Testis (tissue), 3 donors: ENCODE measurements around the gene TOX4. TPM values are rescaled to one million over a fixed set of nuclear protein-coding genes. Genes with fewer than 3 reads are reported as not detected.
A peak's percentile ranks its signal among the peaks of the same experiment; 100 is the strongest.

Experiments
- DNase-seq: peaks from one replicate; pipeline ENCODE4 v3.0.0-alpha.2; 2019
- H3K27ac ChIP-seq, 2 donors: fragments of 200-600 bp; sonication (generic); one replicate each; pipeline ENCODE4 v1.5.1; 2019
- H3K27me3 ChIP-seq: fragments of 200-600 bp; sonication (generic); one replicate; pipeline ENCODE4 v1.5.1; 2019
- H3K36me3 ChIP-seq: fragments of 200-600 bp; sonication (generic); one replicate; pipeline ENCODE4 v1.5.1; 2017; ENCODE audit warnings: low read depth; ENCODE audit errors: missing control alignments
- H3K4me1 ChIP-seq: fragments of 200-600 bp; sonication (generic); one replicate; pipeline ENCODE4 v1.5.1; 2019
- H3K4me3 ChIP-seq, 2 donors: fragments of 200-600 bp; sonication (generic); one replicate each; pipeline ENCODE4 v1.5.1; 2017 to 2019
- H3K9me3 ChIP-seq: fragments of 200-600 bp; sonication (generic); one replicate; pipeline ENCODE4 v1.5.1; 2017
- POLR2A ChIP-seq: fragments of 450-650 bp; IDR thresholded peaks from one replicate; pipeline ENCODE4 v1.6.1; 2017; ENCODE audit warnings: antibody characterized with exemption, mild to moderate bottlenecking, moderate library complexity
- WGBS, 2 donors: methylation state at CpG; one replicate each; pipeline ENCODE4 v1.1.5; 2018; 5-methylcytosine and 5-hydroxymethylcytosine counted together
- intact Hi-C: fragments of 100-400 bp; cut with DNase I; formaldehyde crosslinking; loops from one replicate; pipeline ENCODE4 v1.15.1; 2023; ENCODE audit warnings: low total_unique reads
- polyA plus RNA-seq: library from polyadenylated mRNA; stranded (reverse); fragments of 350-450 nt; fragmentation: Illumina TruSeq; extraction: RNeasy Lipid Tissue Mini Kit (QIAGEN cat#74804); gene quantifications from one replicate; pipeline ENCODE4 v1.2.3, GENCODE V29; 2014; ENCODE audit warnings: low read depth, low replicate concordance; ENCODE audit not compliant: insufficient read depth
- total RNA-seq, 2 donors: library from RNA; depleted of rRNA; stranded (reverse); fragments of >200 nt; gene quantifications; one replicate each; pipeline ENCODE4 v1.2.3, GENCODE V29; 2016
- TF ChIP-seq, protein P1 (sequence below), 3 experiments: fragments of 450-650 bp in 2 of 3; fragments of 200-600 bp in 1 of 3; sonication (generic) in 1 of 3; IDR thresholded peaks; one replicate each; pipeline ENCODE4 v1.5.1; 2016 to 2019; ENCODE audit warnings: antibody characterized with exemption in 3 of 3, mild to moderate bottlenecking in 2 of 3, moderate library complexity in 1 of 3

TOX4 gene
- total and polyA plus RNA-seq, 3 donors from 2014 or later, result 64.4 to 120 (median 72.6) TPM

DNA sequence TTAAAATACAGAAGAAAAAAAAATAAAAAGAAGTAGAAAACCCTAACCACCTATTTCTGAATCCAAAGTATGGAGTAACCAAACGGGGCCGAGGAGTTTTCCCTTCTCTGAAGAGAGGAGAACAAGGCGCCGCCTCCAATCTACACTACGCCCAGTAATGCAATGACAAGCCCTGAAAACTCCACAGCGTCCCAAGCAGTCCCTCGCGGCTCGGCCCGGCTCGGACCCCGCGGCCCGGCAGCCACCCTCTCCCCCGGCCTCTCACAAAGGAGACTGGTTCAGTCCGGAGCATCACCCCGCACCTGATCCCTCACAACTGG lies 21.4 kb upstream of the TOX4 start:
- no peaks in the 10 kb centered on the region for H3K27me3 ChIP-seq

DNA sequence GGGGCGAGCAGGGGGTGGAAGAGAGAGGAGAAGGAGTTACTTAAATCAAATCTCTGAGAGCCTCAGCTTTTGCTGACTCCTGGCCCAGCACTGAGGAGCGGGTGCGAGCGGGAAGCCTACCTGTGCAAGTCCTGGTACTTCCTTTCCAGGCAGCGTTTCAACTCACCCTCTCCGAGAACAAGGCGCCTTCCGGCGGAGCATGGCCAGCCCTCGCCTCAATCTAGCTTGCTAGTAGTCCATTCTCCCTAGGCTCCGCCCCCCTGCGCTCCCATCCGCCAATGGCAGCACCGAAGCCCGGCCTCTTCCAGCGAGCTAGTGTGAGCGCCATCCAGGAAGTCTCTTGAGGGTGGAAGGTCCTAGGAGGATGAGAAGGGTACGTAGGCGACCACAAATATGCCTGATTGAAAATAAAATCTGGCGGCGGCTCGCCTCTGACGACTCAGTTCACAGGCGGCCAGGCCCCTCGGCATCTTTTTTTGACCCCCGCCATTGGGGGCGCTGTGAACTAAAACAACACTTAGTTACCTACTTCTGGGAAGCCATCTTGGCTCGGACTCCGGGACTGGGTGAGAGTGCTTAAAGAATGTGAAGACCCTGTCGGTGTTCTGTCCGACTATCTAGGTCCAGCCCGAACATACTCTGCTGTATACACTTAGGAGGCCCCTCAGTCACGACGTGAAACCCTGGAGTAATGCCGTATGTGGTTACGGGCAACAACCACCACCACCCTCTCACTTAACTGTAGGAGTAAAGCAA lies 20.9 kb upstream of the TOX4 start, which contains the start of gene CHD8:
CHD8 (minus strand) TSS at position 212 of the 756 bp plus-strand sequence. CDS start 24,480 bp downstream, outside the sequence.
- H3K27me3 ChIP-seq, result no peaks in the 10 kb centered on the region
- peak; percentile 100 for DNase-seq
- TF ChIP-seq, protein P1, sequence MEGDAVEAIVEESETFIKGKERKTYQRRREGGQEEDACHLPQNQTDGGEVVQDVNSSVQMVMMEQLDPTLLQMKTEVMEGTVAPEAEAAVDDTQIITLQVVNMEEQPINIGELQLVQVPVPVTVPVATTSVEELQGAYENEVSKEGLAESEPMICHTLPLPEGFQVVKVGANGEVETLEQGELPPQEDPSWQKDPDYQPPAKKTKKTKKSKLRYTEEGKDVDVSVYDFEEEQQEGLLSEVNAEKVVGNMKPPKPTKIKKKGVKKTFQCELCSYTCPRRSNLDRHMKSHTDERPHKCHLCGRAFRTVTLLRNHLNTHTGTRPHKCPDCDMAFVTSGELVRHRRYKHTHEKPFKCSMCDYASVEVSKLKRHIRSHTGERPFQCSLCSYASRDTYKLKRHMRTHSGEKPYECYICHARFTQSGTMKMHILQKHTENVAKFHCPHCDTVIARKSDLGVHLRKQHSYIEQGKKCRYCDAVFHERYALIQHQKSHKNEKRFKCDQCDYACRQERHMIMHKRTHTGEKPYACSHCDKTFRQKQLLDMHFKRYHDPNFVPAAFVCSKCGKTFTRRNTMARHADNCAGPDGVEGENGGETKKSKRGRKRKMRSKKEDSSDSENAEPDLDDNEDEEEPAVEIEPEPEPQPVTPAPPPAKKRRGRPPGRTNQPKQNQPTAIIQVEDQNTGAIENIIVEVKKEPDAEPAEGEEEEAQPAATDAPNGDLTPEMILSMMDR (IDR thresholded peaks at IDR 0.05), result peak; percentile 43 to 64 (median 63)
- TF ChIP-seq POLR2A, result no peak
- peak within 1 kb of the TSS; percentile 69 to 95 for H3K4me3 ChIP-seq
- peaks cover 7% of the 10 kb centered on the region for H3K4me1 ChIP-seq
- no peaks in the 10 kb centered on the region for H3K36me3 ChIP-seq
- intact Hi-C loops, result no loop called here
- H3K9me3 ChIP-seq, result no peaks in the 10 kb centered on the region
- WGBS, 2 donors, result 0 to 1% methylated on average over 35 to 36 of the region's 36 CpGs
- H3K27ac ChIP-seq, result peak within 1 kb of the TSS; percentile 88 to 94

More for the DNA sequence above, 21.4 kb upstream of the TOX4 start:
- TF ChIP-seq POLR2A, result no peak
- TF ChIP-seq, protein P1 (IDR thresholded peaks at IDR 0.05), result no peak
- H3K9me3 ChIP-seq, result no peaks in the 10 kb centered on the region
- peaks cover 7% of the 10 kb centered on the region for H3K4me1 ChIP-seq
- no peaks in the 10 kb centered on the region for H3K36me3 ChIP-seq
- peak overlapping the region; percentile 67 to 94 for H3K27ac ChIP-seq
- 1% methylated on average over 9 to 17 of the region's 17 CpGs for WGBS, 2 donors
- DNase-seq, result no peak
- H3K4me3 ChIP-seq, result peak overlapping the region; percentile 69 to 95
- intact Hi-C loops, result no loop called here

DNA sequence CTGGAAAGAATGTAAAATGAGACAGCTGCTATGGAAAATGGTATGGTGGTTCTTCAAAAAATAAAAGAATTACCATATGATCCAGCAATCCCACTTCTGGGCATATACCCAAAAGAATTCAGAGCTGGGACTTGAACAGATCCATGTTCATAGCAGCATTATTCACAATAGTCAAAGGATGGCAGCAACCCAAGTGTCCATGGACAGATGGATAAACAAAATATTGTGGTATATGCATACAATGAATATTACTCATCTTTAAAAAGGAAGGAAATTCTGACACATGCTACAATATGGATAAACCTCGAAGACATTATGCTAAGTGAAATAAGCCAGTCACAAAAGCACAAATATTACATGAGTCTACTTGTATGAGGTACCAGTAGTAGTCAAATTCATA lies 9.4 kb upstream of the TOX4 start:
- intact Hi-C loops, result no loop called here
- H3K4me3 ChIP-seq, result no peak overlapping the region
- TF ChIP-seq, protein P1 (IDR thresholded peaks at IDR 0.05), result no peak
- H3K27me3 ChIP-seq, result no peaks in the 10 kb centered on the region
- DNase-seq, result no peak
- no peaks in the 10 kb centered on the region for H3K36me3 ChIP-seq
- H3K9me3 ChIP-seq, result no peaks in the 10 kb centered on the region
- 86 to 95% methylated on average over 1 of the region's 1 CpG for whole genome bisulfite sequencing, 2 donors
- H3K27ac ChIP-seq, result no peak overlapping the region
- no peaks in the 10 kb centered on the region for H3K4me1 ChIP-seq

DNA sequence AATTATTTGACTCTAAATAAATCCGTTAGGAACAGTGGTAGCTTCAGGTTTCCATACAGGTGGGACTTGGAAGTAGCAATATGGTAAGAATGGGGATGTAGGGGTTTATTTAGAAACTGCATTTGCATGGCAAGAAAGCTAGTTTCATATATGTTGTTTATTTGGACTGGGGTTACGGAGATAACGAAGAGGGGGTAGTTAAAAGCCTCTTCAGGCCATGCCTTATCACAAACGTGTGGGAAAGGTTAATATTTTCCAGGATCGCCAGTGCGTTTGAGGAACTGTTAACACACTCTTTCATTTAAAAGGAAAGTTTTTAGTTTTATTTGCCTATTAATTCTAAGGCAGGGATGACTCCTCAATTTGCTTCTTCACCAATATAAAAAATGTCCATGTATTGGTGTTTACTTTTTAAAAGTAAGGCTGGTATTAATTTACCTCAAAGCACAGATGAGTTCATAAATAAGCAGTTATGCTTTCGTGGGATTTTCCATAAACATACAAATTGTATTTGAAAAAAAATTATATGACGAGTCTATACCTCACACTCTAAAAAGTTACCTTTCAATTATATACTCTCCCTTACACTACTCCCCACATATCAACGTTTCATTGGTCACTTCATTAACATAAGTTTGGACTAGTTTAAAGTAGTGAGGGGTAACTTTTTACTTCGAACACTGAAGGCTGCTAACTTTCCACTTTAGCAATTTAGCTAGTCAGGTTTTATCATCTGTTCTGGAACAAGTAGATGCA lies 1.1 kb upstream of the TOX4 start:
- intact Hi-C loops, result no loop called here
- Histone ChIP-seq H3K4me1 (peaks cover 16% of the 10 kb centered on the region), H3K4me3 (peak overlapping the region; percentile 80 to 89), H3K27ac (peak overlapping the region; percentile 90 to 91), H3K27me3 (no peaks in the 10 kb centered on the region), H3K36me3 (no peaks in the 10 kb centered on the region), H3K9me3 (no peaks in the 10 kb centered on the region)
- DNase-seq, result no peak
- TF ChIP-seq POLR2A, result no peak
- TF ChIP-seq, protein P1 (IDR thresholded peaks at IDR 0.05), result no peak
- WGBS, 2 donors, result 24 to 33% methylated on average over 10 of the region's 10 CpGs
